Central memory CD4-positive, alpha-beta T cell (primary cell): ENCODE results near the gene KREMEN2.

Experiments
- DNase-seq: peaks from one replicate; pipeline ENCODE4 v3.0.0; 2022

Gene KREMEN2

GRCh38 chr16:2966043-2966807 is 2.1 kb downstream of the KREMEN2 start:
- no peak for DNase-seq

GRCh38 chr16:2966808-2967191 is 2.7 kb downstream of the KREMEN2 start:
- DNase-seq, result no peak

GRCh38 chr16:2967211-2967631 is 3.1 kb downstream of the KREMEN2 start:
- DNase-seq, result no peak

- no peak for DNase-seq
Observed at GRCh38 chr16:2967721-2968161, 3.7 kb downstream of the KREMEN2 start.

- no peak for DNase-seq
Observed at GRCh38 chr16:2968368-2968737, 4.3 kb downstream of the KREMEN2 start.

- DNase-seq, result peak; percentile 68
Observed at GRCh38 chr16:2968738-2969544, 4.9 kb downstream of the KREMEN2 start, which contains the start of gene PAQR4. Gene PAQR4 (plus strand): TSS chr16:2969348. CDS start chr16:2969675, 327 bp downstream.

GRCh38 chr16:2969545-2970521 is 5.8 kb downstream of the KREMEN2 start:
- DNase-seq, result peak; percentile 45

- no peak for DNase-seq
Observed at GRCh38 chr16:2970563-2970962, 6.5 kb downstream of the KREMEN2 start.

GRCh38 chr16:2971134-2971984 is 7.3 kb downstream of the KREMEN2 start:
- DNase-seq, result no peak

GRCh38 chr16:2971985-2972784 is 8.1 kb downstream of the KREMEN2 start:
- DNase-seq, result no peak

DNA sequence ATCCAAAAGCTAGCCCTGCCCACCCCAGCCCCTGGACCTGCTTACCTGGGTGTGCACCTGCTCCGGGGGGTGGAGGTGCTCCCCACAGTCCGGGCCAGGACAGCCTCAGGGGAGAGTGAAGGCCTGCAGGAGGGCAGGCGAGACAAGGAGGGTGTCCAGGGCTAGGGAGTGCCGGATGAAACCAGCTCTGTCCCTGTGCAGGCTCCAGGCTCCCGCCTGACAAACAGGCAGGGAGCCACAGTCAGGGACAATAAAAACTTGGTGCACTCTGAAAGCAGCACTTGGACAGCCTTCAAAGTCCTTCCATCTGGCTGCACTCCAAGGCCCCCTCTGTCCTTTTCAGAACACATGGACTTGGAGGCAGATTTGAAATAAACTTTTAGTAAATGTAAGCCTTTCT is 9.0 kb downstream of the KREMEN2 start:
- DNase-seq, result no peak

GRCh38 chr16:2973605-2974318 is 9.7 kb downstream of the KREMEN2 start:
- DNase-seq, result no peak

DNA sequence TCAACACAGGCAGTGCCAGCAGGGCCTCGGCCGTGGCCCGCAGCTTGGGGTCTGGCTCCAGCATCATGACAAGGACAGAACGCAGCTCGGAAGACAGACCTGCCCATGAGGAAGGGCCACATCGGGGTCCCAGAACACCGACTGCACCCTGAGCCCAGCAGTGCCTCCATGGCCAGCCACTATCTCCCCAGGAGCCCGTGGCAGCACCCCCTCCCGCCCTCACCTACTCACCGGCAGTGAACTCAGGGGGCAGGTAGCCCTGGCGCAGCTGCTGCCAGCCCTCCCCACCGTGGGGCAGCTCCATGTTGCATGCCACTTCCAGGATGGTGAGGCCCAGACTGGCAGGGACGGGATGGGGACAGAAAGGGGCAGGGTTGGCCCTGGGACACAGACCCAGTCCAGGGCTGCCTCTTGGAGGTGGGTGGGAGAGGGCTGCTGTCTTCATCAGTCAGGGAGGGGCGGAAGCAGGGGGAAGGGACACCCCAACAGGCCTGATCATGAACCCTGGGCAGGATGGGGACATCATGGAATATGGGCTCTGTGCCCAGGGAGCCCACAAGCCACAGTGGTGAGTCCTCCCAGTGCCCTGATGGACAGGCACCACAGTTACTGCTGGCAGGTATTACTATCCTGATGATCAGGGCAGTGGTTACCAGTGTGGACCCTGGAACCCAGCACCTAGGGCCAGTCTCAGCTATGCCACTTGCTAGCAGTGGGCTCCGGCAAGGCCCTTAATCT is 10.4 kb downstream of the KREMEN2 start:
- DNase-seq, result no peak

GRCh38 chr16:2975161-2975795 is 11.2 kb downstream of the KREMEN2 start:
- DNase-seq, result no peak

DNA sequence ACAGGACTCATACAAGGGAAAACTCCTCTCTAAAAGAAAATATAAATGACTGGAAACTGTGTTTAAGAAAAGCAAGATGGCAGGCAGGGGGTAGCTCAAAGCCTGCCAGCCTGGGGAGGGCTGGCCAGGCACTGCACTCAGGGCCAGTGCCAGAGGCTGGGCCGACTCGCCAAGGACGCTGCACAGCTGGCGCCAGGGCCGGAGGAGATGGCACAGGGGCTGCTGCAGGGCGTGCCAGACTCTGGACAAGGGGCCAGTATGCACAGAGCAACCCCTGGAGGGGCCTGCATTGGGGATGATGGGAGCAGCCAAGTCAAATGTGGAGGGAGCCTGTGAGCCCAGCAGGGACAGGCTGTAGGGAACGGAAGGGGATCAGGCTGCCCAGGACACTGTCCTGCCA is 12.1 kb downstream of the KREMEN2 start:
- DNase-seq, result no peak

DNA sequence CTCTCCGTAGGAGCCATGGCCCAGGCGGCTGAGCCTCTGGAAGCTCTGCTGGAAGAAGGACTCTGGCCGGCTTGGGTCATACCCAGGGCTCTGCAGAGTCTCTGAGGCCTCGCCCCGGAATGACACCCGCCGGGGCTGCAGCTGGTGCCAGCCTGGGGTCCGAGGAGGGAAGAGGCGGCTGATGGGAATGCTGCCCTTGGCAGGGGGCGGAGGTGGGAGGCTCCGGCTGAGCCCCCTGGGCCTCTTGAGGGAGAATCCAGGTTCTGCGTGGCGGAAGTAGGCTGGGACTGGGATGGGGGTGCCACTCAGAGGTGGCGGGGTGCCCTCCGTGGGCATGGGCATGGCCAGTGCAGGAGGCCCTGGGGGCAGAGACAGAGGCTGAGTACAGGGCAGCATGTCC is 12.6 kb downstream of the KREMEN2 start:
- DNase-seq, result no peak

- no peak for DNase-seq
Observed at GRCh38 chr16:2977440-2977839, 13.4 kb downstream of the KREMEN2 start.

DNA sequence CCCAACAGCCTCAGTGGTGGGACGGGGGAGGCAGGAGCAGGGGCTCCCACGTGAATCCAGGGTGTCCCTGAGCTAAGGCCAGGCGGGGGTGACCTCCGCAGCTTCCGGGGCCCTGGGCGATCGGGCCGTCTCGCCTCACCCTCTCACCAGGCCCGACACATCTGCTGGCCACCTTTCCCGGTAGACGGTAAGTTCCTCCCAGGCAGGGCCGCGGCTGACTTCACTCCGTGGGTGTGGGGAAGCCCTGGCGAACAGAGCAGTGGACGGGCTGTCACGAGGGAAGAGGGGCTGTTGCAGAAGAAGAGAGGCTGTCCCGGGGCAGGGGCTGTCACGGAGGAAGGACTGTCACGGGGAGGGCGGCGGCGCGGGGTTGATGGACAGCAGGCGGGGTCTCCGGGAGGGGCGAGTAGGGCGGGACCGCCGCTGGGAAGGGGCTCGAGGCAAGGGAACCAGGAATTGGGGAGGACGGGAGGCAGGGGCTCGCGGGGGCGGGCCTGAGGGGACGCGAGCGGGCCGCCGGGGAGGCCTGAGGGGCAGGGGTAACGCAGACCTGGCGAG is 15.7 kb downstream of the KREMEN2 start:
- DNase-seq, result no peak
